GM18526 (cell line): Measurements from ENCODE around the gene ADAMTS3.

Source experiments
- POLR2A ChIP-seq: IDR thresholded peaks from 3 replicates; pipeline ENCODE4 v1.6.1; 2011; ENCODE audit not compliant: insufficient read length; ENCODE audit errors: extremely low read depth

The ADAMTS3 gene

GRCh38 chr4:72448231-72448630 is 120.8 kb downstream of the ADAMTS3 start:
- no peak for TF ChIP-seq POLR2A

DNA sequence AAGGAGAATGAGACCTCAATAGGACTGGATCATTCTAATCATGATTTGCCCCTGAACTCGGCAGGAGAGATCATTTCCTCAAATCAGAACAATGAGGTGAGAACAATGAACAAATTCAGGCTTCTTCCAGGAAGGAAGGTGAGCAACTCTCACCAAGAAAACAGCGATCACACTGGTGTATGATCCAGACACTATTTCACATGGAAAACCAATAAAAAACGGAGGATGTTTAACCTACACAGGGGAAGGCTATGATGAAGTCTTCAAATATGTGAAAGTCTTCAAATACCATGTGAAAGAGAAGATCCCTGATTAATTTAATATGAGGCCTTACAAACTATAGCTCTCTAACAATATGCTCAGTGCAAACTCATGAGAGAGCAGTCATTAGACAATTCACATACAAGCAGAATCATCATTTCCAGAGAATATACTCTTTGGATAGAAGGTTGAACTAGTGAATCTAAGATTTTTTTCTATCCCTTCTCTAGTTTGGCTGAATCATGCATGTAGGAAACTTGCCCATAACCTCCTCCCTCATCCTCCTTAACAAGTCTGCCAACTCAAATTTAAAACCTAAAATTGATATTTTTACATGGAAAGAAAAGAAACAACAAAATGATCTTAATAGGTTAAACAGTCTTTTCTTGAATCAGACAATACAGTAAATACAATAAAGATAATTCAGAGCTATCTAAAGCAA is 122.5 kb downstream of the ADAMTS3 start:
- no peak for TF ChIP-seq POLR2A

DNA sequence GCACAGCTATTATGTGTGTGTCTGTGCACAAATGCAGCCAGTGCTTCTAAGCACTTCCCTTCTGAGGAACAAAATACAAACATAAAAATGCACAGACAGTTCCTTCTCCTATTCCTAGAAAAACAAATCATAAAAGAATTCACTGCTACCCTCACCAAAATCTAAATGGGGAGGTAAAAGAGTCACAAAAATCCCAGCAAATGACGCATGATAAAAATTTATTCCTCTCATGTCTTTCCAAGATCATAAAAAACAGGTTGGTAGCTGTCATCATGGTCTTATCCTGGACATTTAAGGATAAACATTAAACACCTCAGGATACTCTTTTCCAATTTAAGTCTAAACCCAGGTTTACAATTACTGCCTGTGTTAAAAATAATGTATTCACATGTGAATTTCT is 124.9 kb downstream of the ADAMTS3 start:
- TF ChIP-seq POLR2A, result no peak

DNA sequence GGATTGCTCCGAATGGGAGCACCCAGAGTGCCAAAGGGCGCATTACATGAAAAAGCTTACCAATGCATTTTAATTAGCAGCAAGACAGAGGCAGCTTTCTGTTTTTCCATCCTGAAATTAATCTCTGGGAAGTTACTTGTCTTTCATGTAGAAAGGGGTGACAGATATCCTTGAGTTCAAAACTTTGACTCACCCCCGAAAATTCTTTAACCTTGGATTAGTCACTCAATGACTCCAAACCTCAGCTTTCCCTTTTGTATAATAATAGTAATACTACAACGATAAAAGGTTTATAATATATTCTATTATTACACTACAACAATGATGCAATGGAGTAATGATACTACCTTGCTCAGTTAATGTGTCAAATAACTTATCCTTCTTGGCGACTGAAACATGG is 126.3 kb downstream of the ADAMTS3 start:
- no peak for TF ChIP-seq POLR2A

- TF ChIP-seq POLR2A, result no peak
Observed at GRCh38 chr4:72442147-72442546, 126.9 kb downstream of the ADAMTS3 start.

GRCh38 chr4:72440386-72440785 is 128.6 kb downstream of the ADAMTS3 start:
- TF ChIP-seq POLR2A, result no peak

DNA sequence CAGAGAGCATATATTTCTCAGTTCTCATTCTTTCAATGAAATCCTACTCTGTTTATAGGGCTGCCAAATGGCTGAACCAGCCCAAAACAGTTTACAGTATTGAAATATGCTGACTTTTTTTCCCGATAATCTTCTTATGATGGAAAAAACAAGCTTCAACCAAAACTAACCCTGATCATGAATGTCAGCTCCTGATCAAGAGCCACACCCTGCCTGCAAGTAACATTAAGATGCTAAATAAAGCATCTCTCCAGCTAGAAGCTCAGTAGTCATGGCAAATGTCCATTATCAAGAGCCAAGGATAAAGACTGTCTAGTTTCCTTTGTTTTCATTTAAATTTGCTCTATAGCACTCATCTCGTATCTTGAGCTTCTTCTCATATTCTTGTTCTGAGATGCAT is 136.0 kb downstream of the ADAMTS3 start:
- TF ChIP-seq POLR2A, result no peak

DNA sequence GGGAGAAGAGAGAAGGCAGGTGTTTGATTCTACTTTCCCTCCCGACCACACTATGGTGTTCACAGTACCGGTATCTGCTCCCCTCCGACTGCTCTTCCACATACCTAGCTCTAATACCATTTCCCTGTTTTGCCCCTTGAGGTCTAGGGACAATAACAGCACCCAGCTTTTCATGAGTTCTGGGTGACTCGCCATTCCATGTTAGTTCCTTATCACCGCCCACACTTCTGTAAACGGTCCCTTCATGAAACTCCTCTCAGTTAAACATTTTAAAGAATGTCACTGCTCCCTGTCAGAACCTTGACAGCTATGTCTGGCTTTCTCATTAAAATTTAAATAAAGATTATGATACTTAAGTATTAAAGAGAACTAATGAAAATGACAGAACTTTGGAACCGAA is 136.7 kb downstream of the ADAMTS3 start:
- TF ChIP-seq POLR2A, result no peak

GRCh38 chr4:72430988-72431387 is 138.0 kb downstream of the ADAMTS3 start:
- TF ChIP-seq POLR2A, result no peak

DNA sequence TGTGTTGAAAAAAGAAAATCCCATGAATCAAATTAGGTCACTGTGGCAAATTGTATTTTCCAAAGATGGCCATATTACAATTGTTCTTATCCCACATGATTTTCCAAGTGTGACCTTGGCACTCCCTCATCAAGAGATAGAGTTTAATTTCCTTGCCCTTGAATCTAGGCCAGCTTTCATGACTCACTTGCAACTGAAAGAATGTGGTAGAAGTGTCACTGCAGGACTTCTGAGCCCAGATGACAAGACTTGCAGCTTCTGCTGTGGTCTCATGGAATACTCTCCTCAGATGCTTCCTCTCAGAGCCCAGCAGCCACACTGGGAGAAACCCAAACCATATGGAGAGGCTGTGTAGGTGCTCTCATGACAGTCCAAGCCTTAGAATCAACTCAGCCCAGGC is 139.0 kb downstream of the ADAMTS3 start:
- TF ChIP-seq POLR2A, result no peak

GRCh38 chr4:72429397-72429889 is 139.6 kb downstream of the ADAMTS3 start:
- TF ChIP-seq POLR2A, result no peak

GRCh38 chr4:72427057-72427456 is 142.0 kb downstream of the ADAMTS3 start:
- TF ChIP-seq POLR2A, result no peak

GRCh38 chr4:72424006-72424405 is 145.0 kb downstream of the ADAMTS3 start:
- no peak for TF ChIP-seq POLR2A

- no peak for TF ChIP-seq POLR2A
Observed at GRCh38 chr4:72422416-72422815, 146.6 kb downstream of the ADAMTS3 start.

DNA sequence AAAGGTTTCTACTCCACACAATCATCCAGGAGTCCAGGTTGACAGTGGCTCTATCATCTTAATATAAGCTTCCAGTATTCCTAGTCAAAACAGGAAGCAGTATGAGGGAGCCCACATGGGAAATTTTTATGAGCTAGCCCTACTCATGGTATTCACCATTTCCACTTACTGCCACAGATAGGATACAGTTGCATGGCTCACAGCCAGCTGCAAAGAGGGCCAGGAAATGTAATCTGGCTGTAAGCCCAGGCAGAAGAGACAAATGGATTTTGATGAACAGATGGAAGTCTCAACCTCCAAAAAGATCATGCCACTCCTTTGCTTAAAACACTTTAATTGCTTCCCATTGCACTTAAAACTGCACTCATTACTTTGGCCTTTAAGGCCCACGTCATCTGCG is 150.6 kb downstream of the ADAMTS3 start:
- no peak for TF ChIP-seq POLR2A

GRCh38 chr4:72410158-72410557 is 158.9 kb downstream of the ADAMTS3 start:
- TF ChIP-seq POLR2A, result no peak

DNA sequence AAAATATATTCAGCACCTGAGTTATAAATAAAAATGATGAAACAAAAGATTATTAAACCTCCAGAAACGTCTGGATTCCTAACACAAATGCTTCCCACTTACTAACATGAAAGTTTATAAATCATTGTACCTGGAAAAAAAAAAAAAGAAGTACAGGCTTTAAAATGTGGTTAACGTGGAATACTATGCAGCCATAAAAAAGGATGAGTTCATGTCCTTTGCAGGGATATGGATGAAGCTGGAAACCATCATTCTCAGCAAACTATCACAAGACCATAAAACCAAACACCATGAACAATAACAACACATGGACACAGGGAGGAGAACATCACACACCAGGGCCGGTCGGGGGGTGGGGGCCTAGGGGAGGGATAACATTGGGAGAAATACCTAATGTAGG is 160.5 kb downstream of the ADAMTS3 start:
- TF ChIP-seq POLR2A, result no peak
